ENCODE measurements around the gene HEATR5B. TPM values are rescaled to one million over a fixed set of nuclear protein-coding genes. Genes with fewer than 3 reads are reported as not detected.

HEATR5B gene
- total RNA-seq, 1 experiment from 2014 or later: 13.1 TPM

DNA sequence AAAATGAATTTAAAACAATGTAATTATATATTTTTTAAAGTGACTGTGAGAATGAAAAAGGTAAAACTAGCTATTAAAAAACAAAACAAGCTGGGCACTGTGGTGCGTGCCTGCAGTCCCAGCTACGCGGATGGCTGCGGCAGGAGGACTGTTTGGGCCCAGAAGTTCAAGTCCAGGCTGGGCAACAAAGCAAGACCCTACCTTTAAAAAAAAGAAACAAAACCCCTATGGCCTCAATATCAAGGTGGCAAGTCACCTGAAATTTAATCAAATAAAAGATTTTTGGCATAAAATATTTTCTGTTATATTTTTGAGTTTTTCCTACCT lies 70.9 kb downstream of the HEATR5B start:
- Histone ChIP-seq H3K4me1 (ENCODE audit: insufficient read depth, low read length, poor library complexity, severe bottlenecking) (no peaks in the 10 kb centered on the region), H3K27ac (ENCODE audit: low read depth, low read length, poor library complexity, severe bottlenecking) (no peak overlapping the region), H3K36me3 (ENCODE audit: insufficient read depth, low read length, poor library complexity, severe bottlenecking) (peaks cover 8% of the 10 kb centered on the region), H3K9me3 (ENCODE audit: low read depth, low read length, poor library complexity, severe bottlenecking) (no peaks in the 10 kb centered on the region), H3K4me3 (ENCODE audit: low read depth, low read length, poor library complexity, severe bottlenecking) (no peak overlapping the region), H3K27me3 (replicated peaks; ENCODE audit: insufficient read depth, low read depth, low read length, poor library complexity) (no peaks in the 10 kb centered on the region)
- intact Hi-C loops (cut with micrococcal nuclease; ENCODE audit: unreplicated experiment): no loop called here
- ChIA-PET CTCF (no interaction called here), POLR2A (ENCODE audit: low non-redundant PET) (no interaction called here)
- no TSS peak for BruUV-seq (replicated peaks)
- no peak for TF ChIP-seq EZH2 (IDR thresholded peaks at IDR 0.05; ENCODE audit: borderline replicate concordance, low read depth, low read length, poor library complexity, severe bottlenecking)
- TF ChIP-seq, protein P1, sequence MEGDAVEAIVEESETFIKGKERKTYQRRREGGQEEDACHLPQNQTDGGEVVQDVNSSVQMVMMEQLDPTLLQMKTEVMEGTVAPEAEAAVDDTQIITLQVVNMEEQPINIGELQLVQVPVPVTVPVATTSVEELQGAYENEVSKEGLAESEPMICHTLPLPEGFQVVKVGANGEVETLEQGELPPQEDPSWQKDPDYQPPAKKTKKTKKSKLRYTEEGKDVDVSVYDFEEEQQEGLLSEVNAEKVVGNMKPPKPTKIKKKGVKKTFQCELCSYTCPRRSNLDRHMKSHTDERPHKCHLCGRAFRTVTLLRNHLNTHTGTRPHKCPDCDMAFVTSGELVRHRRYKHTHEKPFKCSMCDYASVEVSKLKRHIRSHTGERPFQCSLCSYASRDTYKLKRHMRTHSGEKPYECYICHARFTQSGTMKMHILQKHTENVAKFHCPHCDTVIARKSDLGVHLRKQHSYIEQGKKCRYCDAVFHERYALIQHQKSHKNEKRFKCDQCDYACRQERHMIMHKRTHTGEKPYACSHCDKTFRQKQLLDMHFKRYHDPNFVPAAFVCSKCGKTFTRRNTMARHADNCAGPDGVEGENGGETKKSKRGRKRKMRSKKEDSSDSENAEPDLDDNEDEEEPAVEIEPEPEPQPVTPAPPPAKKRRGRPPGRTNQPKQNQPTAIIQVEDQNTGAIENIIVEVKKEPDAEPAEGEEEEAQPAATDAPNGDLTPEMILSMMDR (conservative IDR thresholded peaks at IDR 0.05; ENCODE audit: low read depth, low read length): no peak
- DNase-seq (ENCODE audit: low spot score): no peak

DNA sequence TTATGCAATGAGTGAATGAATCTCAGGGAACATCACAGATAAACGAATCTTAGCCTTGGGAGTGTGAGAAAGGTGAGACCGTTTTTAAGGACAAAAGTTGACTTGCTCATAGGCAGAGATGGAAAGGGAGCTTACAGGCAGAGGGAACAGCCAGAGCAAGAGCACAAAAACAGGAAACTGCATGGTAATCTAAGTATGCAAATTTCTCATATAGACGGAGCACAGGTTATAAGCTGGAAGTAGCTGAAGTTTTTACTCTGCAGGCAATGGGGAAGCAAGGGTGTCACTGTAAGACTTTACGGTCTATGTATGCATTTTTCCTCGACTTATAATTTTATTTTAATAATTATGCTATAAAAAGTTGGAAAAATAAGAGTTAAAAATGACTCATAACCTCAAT lies 73.0 kb downstream of the HEATR5B start:
- Histone ChIP-seq H3K36me3 (ENCODE audit: insufficient read depth, low read length, poor library complexity, severe bottlenecking) (peaks cover 10% of the 10 kb centered on the region), H3K4me1 (ENCODE audit: insufficient read depth, low read length, poor library complexity, severe bottlenecking) (no peaks in the 10 kb centered on the region), H3K27me3 (replicated peaks; ENCODE audit: insufficient read depth, low read depth, low read length, poor library complexity) (no peaks in the 10 kb centered on the region), H3K4me3 (ENCODE audit: low read depth, low read length, poor library complexity, severe bottlenecking) (no peak overlapping the region), H3K27ac (ENCODE audit: low read depth, low read length, poor library complexity, severe bottlenecking) (no peak overlapping the region), H3K9me3 (ENCODE audit: low read depth, low read length, poor library complexity, severe bottlenecking) (no peaks in the 10 kb centered on the region)
- ChIA-PET CTCF (no interaction called here), POLR2A (ENCODE audit: low non-redundant PET) (no interaction called here)
- intact Hi-C loops (cut with micrococcal nuclease; ENCODE audit: unreplicated experiment): no loop called here
- TF ChIP-seq EZH2 (IDR thresholded peaks at IDR 0.05; ENCODE audit: borderline replicate concordance, low read depth, low read length, poor library complexity, severe bottlenecking): no peak
- TF ChIP-seq, protein P1 (conservative IDR thresholded peaks at IDR 0.05; ENCODE audit: low read depth, low read length): no peak
- BruUV-seq (replicated peaks): no TSS peak
- no peak for DNase-seq (ENCODE audit: low spot score)

DNA sequence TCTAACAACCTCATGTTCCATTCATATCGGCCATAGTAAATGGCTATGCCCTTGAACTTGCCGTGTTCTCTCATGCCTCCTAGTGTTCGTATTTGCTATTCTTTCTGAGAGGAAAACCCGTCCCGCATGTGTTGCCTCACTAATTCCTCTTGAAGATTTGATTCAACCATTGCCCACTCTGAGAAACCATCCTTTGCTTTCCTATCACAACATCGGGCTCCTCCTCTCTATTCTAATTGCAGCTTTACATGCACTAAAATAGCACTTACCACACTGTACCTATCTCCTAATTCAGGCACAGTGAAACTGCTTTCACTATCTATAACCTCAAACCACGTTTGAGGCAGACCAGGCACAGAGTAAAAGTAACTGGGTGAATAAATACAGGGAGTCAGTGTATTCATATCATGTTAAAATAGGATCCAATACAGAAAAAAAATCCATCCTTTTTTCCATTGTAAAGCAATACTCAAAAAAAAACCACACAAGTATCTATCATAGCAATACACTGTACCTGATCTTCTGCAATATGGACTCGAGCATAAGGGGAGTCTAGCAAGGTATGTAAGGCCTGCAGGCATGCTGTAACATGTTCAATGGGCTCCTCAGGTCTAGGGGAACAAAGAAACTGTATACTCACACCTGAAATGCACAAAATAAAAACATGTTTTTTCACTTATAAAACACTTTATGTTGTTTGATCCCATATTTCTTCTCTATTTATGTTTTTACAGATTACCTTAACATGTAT lies 78.9 kb downstream of the HEATR5B start:
- TF ChIP-seq, protein P1 (conservative IDR thresholded peaks at IDR 0.05; ENCODE audit: low read depth, low read length): peak; percentile 67
- TF ChIP-seq EZH2 (IDR thresholded peaks at IDR 0.05; ENCODE audit: borderline replicate concordance, low read depth, low read length, poor library complexity, severe bottlenecking): no peak
- H3K4me3 ChIP-seq (ENCODE audit: low read depth, low read length, poor library complexity, severe bottlenecking): no peak overlapping the region
- no peaks in the 10 kb centered on the region for H3K27me3 ChIP-seq (replicated peaks; ENCODE audit: insufficient read depth, low read depth, low read length, poor library complexity)
- CTCF ChIA-PET: no interaction called here
- no peaks in the 10 kb centered on the region for H3K9me3 ChIP-seq (ENCODE audit: low read depth, low read length, poor library complexity, severe bottlenecking)
- BruUV-seq (replicated peaks): no TSS peak
- H3K27ac ChIP-seq (ENCODE audit: low read depth, low read length, poor library complexity, severe bottlenecking): no peak overlapping the region
- intact Hi-C loops (cut with micrococcal nuclease; ENCODE audit: unreplicated experiment): loop anchor here (2.0 kb wide), 1 partner anchor 222 kb away; no protein-coding TSS in a partner anchor
- H3K4me1 ChIP-seq (ENCODE audit: insufficient read depth, low read length, poor library complexity, severe bottlenecking): no peaks in the 10 kb centered on the region
- peaks cover 31% of the 10 kb centered on the region for H3K36me3 ChIP-seq (ENCODE audit: insufficient read depth, low read length, poor library complexity, severe bottlenecking)
- DNase-seq (ENCODE audit: low spot score): peak; percentile 35
- POLR2A ChIA-PET (ENCODE audit: low non-redundant PET): no interaction called here

Data from A673 (cell line).